ENCODE data around the gene SAMD4B.

The SAMD4B gene

DNA sequence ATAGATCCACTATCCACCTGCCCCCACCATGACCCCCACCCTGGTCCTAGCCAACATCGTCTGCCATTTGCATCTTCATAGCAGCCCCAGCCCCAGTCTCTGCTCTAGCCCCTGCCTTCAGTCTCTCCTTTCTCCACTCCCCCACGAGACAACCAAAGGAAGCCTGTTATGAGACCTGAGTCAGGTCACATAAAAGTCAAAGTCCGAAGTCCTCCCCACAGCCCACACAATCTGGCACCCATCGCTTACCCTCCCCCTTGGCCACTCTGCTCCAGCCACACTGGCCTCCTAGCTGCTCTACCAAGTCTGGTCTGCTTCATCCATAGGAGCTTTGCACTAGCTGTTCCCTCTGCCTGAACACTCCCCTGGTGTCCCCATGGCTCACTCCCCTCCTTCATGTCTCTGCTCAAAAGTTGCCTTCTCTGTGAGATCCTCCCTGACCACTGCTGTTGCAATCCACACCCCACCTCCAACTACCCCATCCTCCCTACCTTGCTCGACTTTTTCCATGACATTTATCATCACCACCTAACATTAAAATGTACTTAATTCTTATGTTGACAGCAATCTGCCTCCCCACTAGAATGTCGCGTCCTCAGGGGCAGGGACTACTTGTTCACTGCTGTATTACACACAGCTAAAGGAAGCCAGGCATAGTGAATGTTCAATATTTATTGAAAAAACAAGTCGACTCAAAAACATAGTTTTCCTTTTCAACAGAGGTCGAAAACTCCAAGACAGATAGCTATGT, 69.0 kb downstream of the SAMD4B start:
- DNase-seq (ENCODE audit: low read depth in 1 of 2, low spot score in 1 of 2), result peak in 1 of 2 experiments; percentile 50
- H3K27ac ChIP-seq (replicated peaks), result peak overlapping the region; percentile 95
- peaks cover 20% of the 10 kb centered on the region for H3K27me3 ChIP-seq (ENCODE audit: insufficient read depth, poor library complexity, severe bottlenecking)
- H3K4me3 ChIP-seq (replicated peaks; ENCODE audit: insufficient read depth, low read length), result no peak overlapping the region; the same call in 1 of the 2 replicates
- TF ChIP-seq, protein P1, sequence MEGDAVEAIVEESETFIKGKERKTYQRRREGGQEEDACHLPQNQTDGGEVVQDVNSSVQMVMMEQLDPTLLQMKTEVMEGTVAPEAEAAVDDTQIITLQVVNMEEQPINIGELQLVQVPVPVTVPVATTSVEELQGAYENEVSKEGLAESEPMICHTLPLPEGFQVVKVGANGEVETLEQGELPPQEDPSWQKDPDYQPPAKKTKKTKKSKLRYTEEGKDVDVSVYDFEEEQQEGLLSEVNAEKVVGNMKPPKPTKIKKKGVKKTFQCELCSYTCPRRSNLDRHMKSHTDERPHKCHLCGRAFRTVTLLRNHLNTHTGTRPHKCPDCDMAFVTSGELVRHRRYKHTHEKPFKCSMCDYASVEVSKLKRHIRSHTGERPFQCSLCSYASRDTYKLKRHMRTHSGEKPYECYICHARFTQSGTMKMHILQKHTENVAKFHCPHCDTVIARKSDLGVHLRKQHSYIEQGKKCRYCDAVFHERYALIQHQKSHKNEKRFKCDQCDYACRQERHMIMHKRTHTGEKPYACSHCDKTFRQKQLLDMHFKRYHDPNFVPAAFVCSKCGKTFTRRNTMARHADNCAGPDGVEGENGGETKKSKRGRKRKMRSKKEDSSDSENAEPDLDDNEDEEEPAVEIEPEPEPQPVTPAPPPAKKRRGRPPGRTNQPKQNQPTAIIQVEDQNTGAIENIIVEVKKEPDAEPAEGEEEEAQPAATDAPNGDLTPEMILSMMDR (IDR thresholded peaks at IDR 0.05; ENCODE audit: insufficient read depth, low read length), result no peak
- TF ChIP-seq POLR2AphosphoS5 (IDR thresholded peaks at IDR 0.05; ENCODE audit: low read depth) (no peak), SPI1 (IDR thresholded peaks at IDR 0.05; ENCODE audit: borderline replicate concordance, low read depth) (no peak), GABPA (IDR thresholded peaks at IDR 0.05; ENCODE audit: low read depth) (no peak)
- TF ChIP-seq, protein P2, sequence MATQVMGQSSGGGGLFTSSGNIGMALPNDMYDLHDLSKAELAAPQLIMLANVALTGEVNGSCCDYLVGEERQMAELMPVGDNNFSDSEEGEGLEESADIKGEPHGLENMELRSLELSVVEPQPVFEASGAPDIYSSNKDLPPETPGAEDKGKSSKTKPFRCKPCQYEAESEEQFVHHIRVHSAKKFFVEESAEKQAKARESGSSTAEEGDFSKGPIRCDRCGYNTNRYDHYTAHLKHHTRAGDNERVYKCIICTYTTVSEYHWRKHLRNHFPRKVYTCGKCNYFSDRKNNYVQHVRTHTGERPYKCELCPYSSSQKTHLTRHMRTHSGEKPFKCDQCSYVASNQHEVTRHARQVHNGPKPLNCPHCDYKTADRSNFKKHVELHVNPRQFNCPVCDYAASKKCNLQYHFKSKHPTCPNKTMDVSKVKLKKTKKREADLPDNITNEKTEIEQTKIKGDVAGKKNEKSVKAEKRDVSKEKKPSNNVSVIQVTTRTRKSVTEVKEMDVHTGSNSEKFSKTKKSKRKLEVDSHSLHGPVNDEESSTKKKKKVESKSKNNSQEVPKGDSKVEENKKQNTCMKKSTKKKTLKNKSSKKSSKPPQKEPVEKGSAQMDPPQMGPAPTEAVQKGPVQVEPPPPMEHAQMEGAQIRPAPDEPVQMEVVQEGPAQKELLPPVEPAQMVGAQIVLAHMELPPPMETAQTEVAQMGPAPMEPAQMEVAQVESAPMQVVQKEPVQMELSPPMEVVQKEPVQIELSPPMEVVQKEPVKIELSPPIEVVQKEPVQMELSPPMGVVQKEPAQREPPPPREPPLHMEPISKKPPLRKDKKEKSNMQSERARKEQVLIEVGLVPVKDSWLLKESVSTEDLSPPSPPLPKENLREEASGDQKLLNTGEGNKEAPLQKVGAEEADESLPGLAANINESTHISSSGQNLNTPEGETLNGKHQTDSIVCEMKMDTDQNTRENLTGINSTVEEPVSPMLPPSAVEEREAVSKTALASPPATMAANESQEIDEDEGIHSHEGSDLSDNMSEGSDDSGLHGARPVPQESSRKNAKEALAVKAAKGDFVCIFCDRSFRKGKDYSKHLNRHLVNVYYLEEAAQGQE (IDR thresholded peaks at IDR 0.05; ENCODE audit: insufficient replicate concordance, low read depth), result no peak

DNA sequence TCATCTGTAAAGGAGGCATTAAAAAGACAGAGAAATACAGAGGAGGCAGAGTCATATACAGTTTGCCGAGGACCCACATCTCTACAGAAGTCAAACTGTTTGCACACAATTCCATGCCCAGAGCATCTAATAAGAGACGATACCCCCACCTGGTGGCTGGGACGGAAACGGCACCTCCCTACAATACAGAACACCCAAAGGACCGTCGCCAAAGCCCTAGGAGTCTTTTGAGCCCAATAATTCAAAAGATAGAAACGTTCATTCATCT, 69.5 kb downstream of the SAMD4B start:
- peak overlapping the region; percentile 95 for H3K27ac ChIP-seq (replicated peaks)
- H3K27me3 ChIP-seq (ENCODE audit: insufficient read depth, poor library complexity, severe bottlenecking), result peaks cover 23% of the 10 kb centered on the region
- peak; percentile 75 to 93 for DNase-seq (ENCODE audit: low read depth in 1 of 2, low spot score in 1 of 2)
- TF ChIP-seq, protein P1 (IDR thresholded peaks at IDR 0.05; ENCODE audit: insufficient read depth, low read length), result peak; percentile 90
- no peak for TF ChIP-seq POLR2AphosphoS5 (IDR thresholded peaks at IDR 0.05; ENCODE audit: low read depth)
- TF ChIP-seq GABPA (IDR thresholded peaks at IDR 0.05; ENCODE audit: low read depth), result 0 out of 2 replicates have a peak, but pooled peaks have one; percentile 8
- H3K4me3 ChIP-seq (replicated peaks; ENCODE audit: insufficient read depth, low read length), result peak overlapping the region; percentile 73

DNA sequence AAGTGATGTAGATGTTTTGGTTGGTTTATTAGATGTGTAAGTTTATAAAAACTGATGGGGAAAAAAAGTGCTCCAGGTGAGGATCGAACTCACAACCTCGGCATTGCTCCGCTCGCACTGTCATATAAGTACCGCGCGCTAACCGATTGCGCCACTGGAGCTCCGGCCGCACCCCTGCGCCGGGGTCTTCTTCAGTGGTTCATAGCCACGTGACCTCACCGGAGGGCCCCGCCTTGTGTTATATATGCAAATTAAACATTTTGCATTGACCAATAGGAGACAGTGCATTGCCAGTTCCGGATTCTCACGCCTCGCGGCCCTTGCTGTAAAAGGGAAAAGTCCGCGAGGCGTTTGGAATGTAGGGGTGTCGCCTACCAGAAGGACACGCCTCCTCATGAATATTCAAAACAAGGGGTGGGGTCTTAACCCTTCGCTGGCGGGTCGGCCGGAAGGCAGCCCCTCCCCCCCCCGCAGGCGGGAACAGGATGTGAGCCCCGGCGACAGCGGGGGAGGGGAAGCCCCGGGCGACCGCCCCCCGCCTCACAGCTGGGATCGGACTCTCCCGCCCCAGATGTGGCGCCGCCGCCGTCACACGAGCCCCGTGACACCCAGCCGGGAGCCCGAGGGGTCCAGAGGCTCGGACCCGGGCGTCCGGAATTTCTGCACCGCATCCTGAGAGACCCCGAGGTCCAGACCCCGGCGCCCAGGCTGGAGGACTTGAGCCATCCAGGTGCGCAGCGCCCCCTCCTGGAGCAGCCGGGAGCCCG, 70.1 kb downstream of the SAMD4B start, which contains the start of gene PLEKHG2:
Gene PLEKHG2 (plus strand): TSS at position 570 of the 767 bp plus-strand sequence. CDS start 1,418 bp downstream, outside the sequence.
- Histone ChIP-seq H3K4me3 (replicated peaks; ENCODE audit: insufficient read depth, low read length) (peak within 1 kb of the TSS; percentile 73), H3K27ac (replicated peaks) (peak within 1 kb of the TSS; percentile 95), H3K27me3 (ENCODE audit: insufficient read depth, poor library complexity, severe bottlenecking) (peaks cover 28% of the 10 kb centered on the region)
- TF ChIP-seq, protein P2 (IDR thresholded peaks at IDR 0.05; ENCODE audit: insufficient replicate concordance, low read depth), result no peak
- TF ChIP-seq GABPA (IDR thresholded peaks at IDR 0.05; ENCODE audit: low read depth), result 0 out of 2 replicates have a peak, but pooled peaks have one; percentile 18
- peak; percentile 77 for TF ChIP-seq POLR2AphosphoS5 (IDR thresholded peaks at IDR 0.05; ENCODE audit: low read depth)
- TF ChIP-seq SPI1 (IDR thresholded peaks at IDR 0.05; ENCODE audit: borderline replicate concordance, low read depth), result peak; percentile 70; the same call in 1 of the 2 replicates
- DNase-seq (ENCODE audit: low read depth in 1 of 2, low spot score in 1 of 2), result peak; percentile 98

DNA sequence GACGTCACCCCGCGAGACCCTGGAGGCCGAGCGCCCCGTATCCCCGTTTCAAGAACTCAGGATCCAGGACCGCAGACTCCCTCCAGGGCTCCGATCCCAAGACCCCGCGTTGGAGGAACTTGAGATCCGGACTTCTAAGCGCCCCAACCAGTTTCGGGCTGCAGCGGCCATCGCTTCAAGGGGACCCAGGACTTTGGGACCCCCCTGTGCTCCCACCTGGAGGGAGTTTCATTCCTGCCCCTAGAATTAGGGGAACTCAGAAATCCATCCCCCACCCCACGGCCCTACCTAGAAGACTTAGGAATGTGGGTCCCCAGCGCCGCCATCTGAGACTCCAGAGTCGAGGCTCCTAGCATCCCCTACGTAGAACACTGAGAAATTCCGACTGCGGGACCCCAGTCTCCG, 70.6 kb downstream of the SAMD4B start:
- no peak for DNase-seq (ENCODE audit: low read depth in 1 of 2, low spot score in 1 of 2)
- TF ChIP-seq GABPA (IDR thresholded peaks at IDR 0.05; ENCODE audit: low read depth), result no peak
- TF ChIP-seq POLR2AphosphoS5 (IDR thresholded peaks at IDR 0.05; ENCODE audit: low read depth), result no peak
- no peak for TF ChIP-seq SPI1 (IDR thresholded peaks at IDR 0.05; ENCODE audit: borderline replicate concordance, low read depth)
- TF ChIP-seq, protein P1 (IDR thresholded peaks at IDR 0.05; ENCODE audit: insufficient read depth, low read length), result peak; percentile 27
- TF ChIP-seq, protein P2 (IDR thresholded peaks at IDR 0.05; ENCODE audit: insufficient replicate concordance, low read depth), result no peak

More for the DNA sequence above, 70.6 kb downstream of the SAMD4B start:
- peak overlapping the region; percentile 53 for H3K27ac ChIP-seq (replicated peaks)
- H3K27me3 ChIP-seq (ENCODE audit: insufficient read depth, poor library complexity, severe bottlenecking), result peaks cover 31% of the 10 kb centered on the region
- peak overlapping the region; percentile 73 for H3K4me3 ChIP-seq (replicated peaks; ENCODE audit: insufficient read depth, low read length)

Measured in HL-60 (cell line).